Liver (tissue), 9 donors: ENCODE data around the gene RAPGEF1. TPM values are rescaled to one million over a fixed set of nuclear protein-coding genes. Genes with fewer than 3 reads are reported as not detected.
A peak's percentile ranks its signal among the peaks of the same experiment; 100 is the strongest.

ENCODE experiments used
- DNase-seq: peaks from one replicate; pipeline ENCODE4 v3.0.0-alpha.2; 2017; ENCODE audit warnings: low spot score
- H3K27ac ChIP-seq, 2 donors: one replicate each; pipeline ENCODE4 v1.7.0; 2013; ENCODE audit warnings: inconsistent platforms in 2 of 2, low read length in 2 of 2, control low read depth in 1 of 2, low read depth in 1 of 2, mild to moderate bottlenecking in 1 of 2
- H3K27me3 ChIP-seq, 4 donors: one replicate each; pipeline versions ENCODE4 v1.6.1 to v1.7.0; 2013; ENCODE audit warnings: low read length in 3 of 4, inconsistent platforms in 1 of 4, mild to moderate bottlenecking in 1 of 4, moderate library complexity in 1 of 4; ENCODE audit not compliant: control insufficient read depth in 4 of 4, insufficient read depth in 4 of 4
- H3K36me3 ChIP-seq, 4 donors: one replicate each; pipeline versions ENCODE4 v1.6.1 to v1.7.0; 2013; ENCODE audit warnings: low read length in 3 of 4, mild to moderate bottlenecking in 3 of 4, low read depth in 1 of 4, moderate library complexity in 1 of 4; ENCODE audit not compliant: control insufficient read depth in 4 of 4, insufficient read depth in 3 of 4
- H3K4me1 ChIP-seq, 4 donors: one replicate each; pipeline versions ENCODE4 v1.6.1 to v1.7.0; 2013; ENCODE audit warnings: low read length in 3 of 4, mild to moderate bottlenecking in 3 of 4, moderate library complexity in 1 of 4; ENCODE audit not compliant: control insufficient read depth in 4 of 4, insufficient read depth in 4 of 4
- H3K4me3 ChIP-seq, 3 donors: one replicate each; pipeline versions ENCODE4 v1.6.1 to v1.7.0; 2013; ENCODE audit warnings: low read length in 3 of 3, control low read depth in 1 of 3, low read depth in 1 of 3, mild to moderate bottlenecking in 1 of 3
- H3K9ac ChIP-seq, 2 donors: one replicate each; pipeline ENCODE4 v1.7.0; 2013; ENCODE audit warnings: low read length in 2 of 2, mild to moderate bottlenecking in 2 of 2, moderate library complexity in 2 of 2, control low read depth in 1 of 2, low read depth in 1 of 2
- H3K9me3 ChIP-seq, 4 donors: one replicate each; pipeline versions ENCODE4 v1.6.1 to v1.7.0; 2013; ENCODE audit warnings: low read length in 3 of 4; ENCODE audit not compliant: control insufficient read depth in 4 of 4
- CTCF ChIP-seq: fragments of 150-350 bp; IDR thresholded peaks from 2 replicates; pipeline ENCODE4 v1.5.1; 2017; ENCODE audit warnings: improper control_type of control experiment, low read depth, low read length; ENCODE audit not compliant: missing input control
- EGR1 ChIP-seq, 2 donors: IDR thresholded peaks; 2 replicates each; pipeline ENCODE4 v1.6.1; 2016 to 2018; ENCODE audit warnings: antibody characterized with exemption in 2 of 2, low read depth in 2 of 2
- FOXA1 ChIP-seq: IDR thresholded peaks from 2 replicates; pipeline ENCODE4 v1.6.1; 2016; ENCODE audit warnings: antibody characterized with exemption
- FOXA2 ChIP-seq: IDR thresholded peaks from 2 replicates; pipeline ENCODE4 v1.6.1; 2016; ENCODE audit warnings: antibody characterized with exemption
- GABPA ChIP-seq, 2 donors: IDR thresholded peaks in 1 of 2; conservative IDR thresholded peaks in 1 of 2; 2 replicates each; pipeline ENCODE4 v1.6.1; 2016; ENCODE audit warnings: antibody characterized with exemption in 2 of 2, mild to moderate bottlenecking in 1 of 2, moderate library complexity in 1 of 2
- HNF4A ChIP-seq, 2 donors: conservative IDR thresholded peaks; 2 replicates each; pipeline ENCODE4 v1.6.1; 2016; ENCODE audit warnings: antibody characterized with exemption in 2 of 2, mild to moderate bottlenecking in 2 of 2
- HNF4G ChIP-seq: IDR thresholded peaks from 2 replicates; pipeline ENCODE4 v1.6.1; 2016; ENCODE audit warnings: antibody characterized with exemption
- JUND ChIP-seq, 2 donors: IDR thresholded peaks; 2 replicates each; pipeline ENCODE4 v1.6.1; 2016; ENCODE audit warnings: antibody characterized with exemption in 2 of 2
- NR2F2 ChIP-seq: IDR thresholded peaks from 2 replicates; pipeline ENCODE4 v1.6.1; 2016; ENCODE audit warnings: antibody characterized with exemption
- RAD21 ChIP-seq, 2 donors: IDR thresholded peaks; 2 replicates each; pipeline ENCODE4 v1.6.1; 2016; ENCODE audit warnings: antibody characterized with exemption in 2 of 2, mild to moderate bottlenecking in 2 of 2
- RXRA ChIP-seq, 2 donors: IDR thresholded peaks; 2 replicates each; pipeline ENCODE4 v1.6.1; 2017 to 2018; ENCODE audit warnings: antibody characterized with exemption in 2 of 2, mild to moderate bottlenecking in 1 of 2
- SP1 ChIP-seq: IDR thresholded peaks from 2 replicates; pipeline ENCODE4 v1.6.1; 2018; ENCODE audit warnings: antibody characterized with exemption, mild to moderate bottlenecking
- TAF1 ChIP-seq: conservative IDR thresholded peaks from 2 replicates; pipeline ENCODE4 v1.6.1; 2016; ENCODE audit warnings: antibody characterized with exemption, mild to moderate bottlenecking
- YY1 ChIP-seq: IDR thresholded peaks from 2 replicates; pipeline ENCODE4 v1.6.1; 2016; ENCODE audit warnings: antibody characterized with exemption, mild to moderate bottlenecking
- WGBS: extraction: QIAGEN DNeasy Blood & Tissue Kit; methylation state at CpG from one replicate; pipeline ENCODE4 v1.1.7; 2013; 5-methylcytosine and 5-hydroxymethylcytosine counted together
- polyA plus RNA-seq, 2 donors: library from polyadenylated mRNA; stranded (reverse) in 1 of 2; unstranded in 1 of 2; fragments of 200-250 nt in 1 of 2; fragments of >200 nt in 1 of 2; fragmentation: Nextera tagmentation in 1 of 2; extraction: Ambion mirVana in 1 of 2; gene quantifications; one replicate each; pipeline versions ENCODE4 v1.2.1 to v1.2.3, GENCODE V29; 2013 to 2015
- total RNA-seq, 2 donors: library from RNA; depleted of rRNA; stranded (reverse); fragments of >200 nt; gene quantifications; one replicate each; pipeline ENCODE4 v1.2.3, GENCODE V29; 2014
- TF ChIP-seq, protein P1 (sequence below): IDR thresholded peaks from 2 replicates; pipeline ENCODE4 v1.6.1; 2016; ENCODE audit warnings: antibody characterized with exemption, mild to moderate bottlenecking
- TF ChIP-seq, protein P2 (sequence below): IDR thresholded peaks from 2 replicates; pipeline ENCODE4 v1.6.1; 2016; ENCODE audit warnings: antibody characterized with exemption
- TF ChIP-seq, protein P3 (sequence below): IDR thresholded peaks from 2 replicates; pipeline ENCODE4 v1.6.1; 2016; ENCODE audit warnings: antibody characterized with exemption
- TF ChIP-seq, protein P4 (sequence below): IDR thresholded peaks from 2 replicates; pipeline ENCODE4 v1.6.1; 2016; ENCODE audit warnings: antibody characterized with exemption
- donor health status: healthy.
- donor health status: healthy.
- donor health status: healthy.
- donor health status: healthy.
- donor health status: healthy.

Gene RAPGEF1
- total and polyA plus RNA-seq, 4 donors = 5.6 to 19.7 (median 16.8) TPM

DNA sequence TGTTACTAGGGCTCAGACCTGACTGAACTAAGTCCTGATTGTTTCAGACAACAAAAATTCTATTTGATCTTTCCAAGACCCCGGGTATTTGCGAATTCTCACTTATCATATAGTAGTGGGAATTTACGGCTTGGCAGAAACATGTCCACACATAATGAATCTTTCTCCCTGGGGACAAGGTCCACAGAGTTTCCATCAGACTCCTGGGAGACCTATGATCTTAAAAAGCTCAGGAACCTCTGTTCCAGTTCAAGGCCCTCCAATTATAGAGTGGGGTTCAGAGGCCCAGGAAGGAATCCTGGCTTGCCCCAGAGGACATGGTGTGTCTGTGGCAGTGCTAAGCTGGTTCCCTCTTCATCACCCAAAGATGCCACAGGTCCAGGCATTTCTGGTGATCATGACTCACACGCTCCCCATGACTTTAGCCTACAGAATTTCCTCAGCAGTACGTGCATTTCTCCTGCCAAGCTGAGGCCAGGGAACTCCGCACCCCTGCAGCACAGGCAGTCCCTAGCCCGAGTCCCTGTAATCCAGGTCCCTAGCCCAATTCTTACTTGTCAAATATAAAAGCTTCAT is 12.6 kb downstream of the RAPGEF1 start:
- Histone ChIP-seq H3K27ac (peak overlapping the region; percentile 11 to 38), H3K9ac (peak overlapping the region in 1 of 2 donors; percentile 19), H3K4me3 (no peak overlapping the region), H3K4me1 (peaks cover 9 to 36% (median 33%) of the 10 kb centered on the region in 4 donors), H3K9me3 (no peaks in the 10 kb centered on the region), H3K36me3 (no peaks in the 10 kb centered on the region), H3K27me3 (no peaks in the 10 kb centered on the region)
- no peak for DNase-seq
- TF ChIP-seq JUND (IDR thresholded peaks at IDR 0.05) = peak in 1 of 2 donors; percentile 19
- peak; percentile 93 to 94 for TF ChIP-seq HNF4A (conservative IDR thresholded peaks at IDR 0.05)
- TF ChIP-seq, protein P1, sequence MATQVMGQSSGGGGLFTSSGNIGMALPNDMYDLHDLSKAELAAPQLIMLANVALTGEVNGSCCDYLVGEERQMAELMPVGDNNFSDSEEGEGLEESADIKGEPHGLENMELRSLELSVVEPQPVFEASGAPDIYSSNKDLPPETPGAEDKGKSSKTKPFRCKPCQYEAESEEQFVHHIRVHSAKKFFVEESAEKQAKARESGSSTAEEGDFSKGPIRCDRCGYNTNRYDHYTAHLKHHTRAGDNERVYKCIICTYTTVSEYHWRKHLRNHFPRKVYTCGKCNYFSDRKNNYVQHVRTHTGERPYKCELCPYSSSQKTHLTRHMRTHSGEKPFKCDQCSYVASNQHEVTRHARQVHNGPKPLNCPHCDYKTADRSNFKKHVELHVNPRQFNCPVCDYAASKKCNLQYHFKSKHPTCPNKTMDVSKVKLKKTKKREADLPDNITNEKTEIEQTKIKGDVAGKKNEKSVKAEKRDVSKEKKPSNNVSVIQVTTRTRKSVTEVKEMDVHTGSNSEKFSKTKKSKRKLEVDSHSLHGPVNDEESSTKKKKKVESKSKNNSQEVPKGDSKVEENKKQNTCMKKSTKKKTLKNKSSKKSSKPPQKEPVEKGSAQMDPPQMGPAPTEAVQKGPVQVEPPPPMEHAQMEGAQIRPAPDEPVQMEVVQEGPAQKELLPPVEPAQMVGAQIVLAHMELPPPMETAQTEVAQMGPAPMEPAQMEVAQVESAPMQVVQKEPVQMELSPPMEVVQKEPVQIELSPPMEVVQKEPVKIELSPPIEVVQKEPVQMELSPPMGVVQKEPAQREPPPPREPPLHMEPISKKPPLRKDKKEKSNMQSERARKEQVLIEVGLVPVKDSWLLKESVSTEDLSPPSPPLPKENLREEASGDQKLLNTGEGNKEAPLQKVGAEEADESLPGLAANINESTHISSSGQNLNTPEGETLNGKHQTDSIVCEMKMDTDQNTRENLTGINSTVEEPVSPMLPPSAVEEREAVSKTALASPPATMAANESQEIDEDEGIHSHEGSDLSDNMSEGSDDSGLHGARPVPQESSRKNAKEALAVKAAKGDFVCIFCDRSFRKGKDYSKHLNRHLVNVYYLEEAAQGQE = no peak
- TF ChIP-seq, protein P2, sequence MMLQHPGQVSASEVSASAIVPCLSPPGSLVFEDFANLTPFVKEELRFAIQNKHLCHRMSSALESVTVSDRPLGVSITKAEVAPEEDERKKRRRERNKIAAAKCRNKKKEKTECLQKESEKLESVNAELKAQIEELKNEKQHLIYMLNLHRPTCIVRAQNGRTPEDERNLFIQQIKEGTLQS = no peak
- TF ChIP-seq EGR1 (IDR thresholded peaks at IDR 0.05; ENCODE audit: low read depth in 2 of 2) = no peak
- TF ChIP-seq GABPA (IDR thresholded peaks at IDR 0.05 in 1 of 2, conservative IDR thresholded peaks at IDR 0.05 in 1 of 2) = no peak
- no peak for TF ChIP-seq FOXA1
- no peak for TF ChIP-seq YY1
- TF ChIP-seq RAD21 (IDR thresholded peaks at IDR 0.05) = peak in 1 of 2 donors; percentile 6
- TF ChIP-seq, protein P3, sequence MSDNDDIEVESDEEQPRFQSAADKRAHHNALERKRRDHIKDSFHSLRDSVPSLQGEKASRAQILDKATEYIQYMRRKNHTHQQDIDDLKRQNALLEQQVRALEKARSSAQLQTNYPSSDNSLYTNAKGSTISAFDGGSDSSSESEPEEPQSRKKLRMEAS = no peak
- peak; percentile 75 for TF ChIP-seq HNF4G
- TF ChIP-seq CTCF = no peak
- TF ChIP-seq, protein P4, sequence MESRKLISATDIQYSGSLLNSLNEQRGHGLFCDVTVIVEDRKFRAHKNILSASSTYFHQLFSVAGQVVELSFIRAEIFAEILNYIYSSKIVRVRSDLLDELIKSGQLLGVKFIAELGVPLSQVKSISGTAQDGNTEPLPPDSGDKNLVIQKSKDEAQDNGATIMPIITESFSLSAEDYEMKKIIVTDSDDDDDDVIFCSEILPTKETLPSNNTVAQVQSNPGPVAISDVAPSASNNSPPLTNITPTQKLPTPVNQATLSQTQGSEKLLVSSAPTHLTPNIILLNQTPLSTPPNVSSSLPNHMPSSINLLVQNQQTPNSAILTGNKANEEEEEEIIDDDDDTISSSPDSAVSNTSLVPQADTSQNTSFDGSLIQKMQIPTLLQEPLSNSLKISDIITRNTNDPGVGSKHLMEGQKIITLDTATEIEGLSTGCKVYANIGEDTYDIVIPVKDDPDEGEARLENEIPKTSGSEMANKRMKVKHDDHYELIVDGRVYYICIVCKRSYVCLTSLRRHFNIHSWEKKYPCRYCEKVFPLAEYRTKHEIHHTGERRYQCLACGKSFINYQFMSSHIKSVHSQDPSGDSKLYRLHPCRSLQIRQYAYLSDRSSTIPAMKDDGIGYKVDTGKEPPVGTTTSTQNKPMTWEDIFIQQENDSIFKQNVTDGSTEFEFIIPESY = no peak
- peak; percentile 57 to 73 for TF ChIP-seq RXRA (IDR thresholded peaks at IDR 0.05)
- TF ChIP-seq SP1 = peak; percentile 52
- TF ChIP-seq FOXA2 = no peak
- TF ChIP-seq TAF1 = no peak
- TF ChIP-seq NR2F2 = no peak
- WGBS = 61% methylated on average over 7 of the region's 7 CpGs
